Lower lobe of right lung (tissue), 2 donors: ENCODE data around the gene GALC. TPM values are rescaled to one million over a fixed set of nuclear protein-coding genes. Genes with fewer than 3 reads are reported as not detected.
A peak's percentile ranks its signal among the peaks of the same experiment; 100 is the strongest.

Experiments used
- ATAC-seq, 2 donors: fragments of 200-7000 bp; cut with Tn5 transposase; one replicate each; pipeline ENCODE4 v1.9.1; 2020 to 2022; ENCODE audit warnings: mild to moderate bottlenecking in 2 of 2, moderate library complexity in 2 of 2
- DNase-seq: peaks from one replicate; pipeline ENCODE4 v3.0.0-alpha.2; 2020
- H3K27ac ChIP-seq: fragments of 200-600 bp; one replicate; pipeline ENCODE4 v1.8.0; 2022
- H3K27me3 ChIP-seq: fragments of 200-600 bp; one replicate; pipeline ENCODE4 v1.8.0; 2022; ENCODE audit warnings: low read depth
- H3K36me3 ChIP-seq: fragments of 200-600 bp; one replicate; pipeline ENCODE4 v1.8.0; 2022; ENCODE audit warnings: mild to moderate bottlenecking
- H3K4me1 ChIP-seq: fragments of 200-600 bp; one replicate; pipeline ENCODE4 v1.8.0; 2022
- H3K4me3 ChIP-seq: fragments of 200-600 bp; one replicate; pipeline ENCODE4 v1.8.0; 2022; ENCODE audit warnings: mild to moderate bottlenecking
- H3K9me3 ChIP-seq: fragments of 200-600 bp; one replicate; pipeline ENCODE4 v1.8.0; 2022
- CTCF ChIP-seq: fragments of 200-600 bp; IDR thresholded peaks from one replicate; pipeline ENCODE4 v1.8.0; 2022; ENCODE audit warnings: antibody characterized with exemption, mild to moderate bottlenecking
- intact Hi-C: fragments of 100-400 bp; cut with DNase I; formaldehyde crosslinking; loops from one replicate; pipeline ENCODE4 v1.11.0; 2022
- total RNA-seq: library from RNA; stranded (reverse); fragmentation: NEBNext Ultra II Directional; extraction: Animal tissue kit (Norgen Biotek cat#: 25700); gene quantifications from one replicate; pipeline ENCODE4 v1.2.1, GENCODE V29; 2021
- donor health status: DM: no; HTN: yes; CAD: no; lungs with severe emphysema.

GALC gene
- total RNA-seq, 1 donor from 2014 or later, result 59.4 TPM

GRCh38 chr14:88005978-88006851 lies 13.2 kb upstream of the GALC start:
- no peaks in the 10 kb centered on the region for H3K4me1 ChIP-seq
- H3K36me3 ChIP-seq, result no peaks in the 10 kb centered on the region
- TF ChIP-seq CTCF, result no peak
- ATAC-seq, result peak; percentile 92 to 93
- H3K4me3 ChIP-seq, result peak overlapping the region; percentile 37
- intact Hi-C loops, result no loop called here
- peak overlapping the region; percentile 67 for H3K27ac ChIP-seq
- H3K9me3 ChIP-seq, result no peaks in the 10 kb centered on the region
- H3K27me3 ChIP-seq, result no peaks in the 10 kb centered on the region
- peak; percentile 47 for DNase-seq

GRCh38 chr14:88005050-88005481 lies 12.1 kb upstream of the GALC start, which contains the start of gene GPR65:
GPR65 (plus strand) TSS chr14:88005135; CDS start chr14:88010848, 5,713 bp downstream.
- ATAC-seq (peak; percentile 66 to 80), DNase-seq (no peak)
- Histone ChIP-seq H3K4me1 (no peaks in the 10 kb centered on the region), H3K4me3 (peak within 1 kb of the TSS; percentile 37), H3K9me3 (no peaks in the 10 kb centered on the region), H3K36me3 (no peaks in the 10 kb centered on the region), H3K27ac (peak within 1 kb of the TSS; percentile 67), H3K27me3 (no peaks in the 10 kb centered on the region)
- TF ChIP-seq CTCF, result no peak
- intact Hi-C loops, result no loop called here

- Histone ChIP-seq H3K4me1 (no peaks in the 10 kb centered on the region), H3K36me3 (no peaks in the 10 kb centered on the region), H3K27me3 (no peaks in the 10 kb centered on the region), H3K9me3 (no peaks in the 10 kb centered on the region), H3K27ac (peak overlapping the region; percentile 67), H3K4me3 (peak overlapping the region; percentile 37)
- ATAC-seq, result no peak
- intact Hi-C loops, result no loop called here
- no peak for DNase-seq
- TF ChIP-seq CTCF, result no peak
These were observed 11.6 kb upstream of the GALC start for GRCh38 chr14:88004506-88005036.

- Histone ChIP-seq H3K4me3 (no peak overlapping the region), H3K4me1 (no peaks in the 10 kb centered on the region), H3K27me3 (no peaks in the 10 kb centered on the region), H3K36me3 (no peaks in the 10 kb centered on the region), H3K9me3 (no peaks in the 10 kb centered on the region), H3K27ac (peak overlapping the region; percentile 37)
- intact Hi-C loops, result no loop called here
- no peak for TF ChIP-seq CTCF
- ATAC-seq (no peak), DNase-seq (no peak)
These were observed 10.4 kb upstream of the GALC start for GRCh38 chr14:88003425-88003824.

GRCh38 chr14:88002421-88003075 lies 9.6 kb upstream of the GALC start:
- H3K27me3 ChIP-seq, result no peaks in the 10 kb centered on the region
- no peaks in the 10 kb centered on the region for H3K9me3 ChIP-seq
- no peaks in the 10 kb centered on the region for H3K4me1 ChIP-seq
- intact Hi-C loops, result no loop called here
- no peaks in the 10 kb centered on the region for H3K36me3 ChIP-seq
- ATAC-seq, result peak; percentile 45 to 58
- TF ChIP-seq CTCF, result no peak
- no peak for DNase-seq
- H3K27ac ChIP-seq, result peak overlapping the region; percentile 50
- H3K4me3 ChIP-seq, result no peak overlapping the region
